HepG2 (cell line): ENCODE data around the gene FBXO8. TPM values are rescaled to one million over a fixed set of nuclear protein-coding genes. Genes with fewer than 3 reads are reported as not detected.

Experiments
- ATAC-seq: fragments of 200-7000 bp; cut with Tn5 transposase; 3 replicates; pipeline ENCODE4 v1.9.1; 2020; ENCODE audit warnings: mild to moderate bottlenecking, moderate library complexity
- BruUV-seq: library from RNA; stranded (reverse); fragments of 400-500 nt; replicated peaks from 2 replicates; lab custom pipeline; 2021; lab: Mats Ljungman, UMichigan
- CTCF ChIA-PET: fragments of 300-600 bp; formaldehyde crosslinking; extraction: SDS; loops from one replicate; lab custom pipeline; 2021; ENCODE audit warnings: low total read pairs, inconsistent platforms, low intra/inter-chr PET ratio; lab: Yijun Ruan, JAX
- POLR2A ChIA-PET: fragments of 350-600 bp; sonication (Branson Sonifier 250); formaldehyde crosslinking; loops from one replicate; lab custom pipeline; 2020; ENCODE audit warnings: antibody characterized with exemption, inconsistent platforms; lab: Yijun Ruan, JAX
- DNase-seq: peaks from one replicate; pipeline ENCODE4 v3.0.0-alpha.2; 2015; ENCODE audit warnings: low spot score
- FAIRE-seq: peaks from 3 replicates; lab custom pipeline; 2011; peaks lifted over from hg19 to GRCh38; lab: Jason Lieb, UNC
- H2AFZ ChIP-seq: one replicate; pipeline ENCODE4 v1.6.1; 2011; ENCODE audit warnings: low read length, inconsistent platforms
- H3K27ac ChIP-seq: fragments of 300-600 bp; 3 replicates; pipeline ENCODE4 v1.8.0; 2011; ENCODE audit warnings: mixed run types, mild to moderate bottlenecking, mixed read lengths, low read length, inconsistent platforms; ENCODE audit not compliant: insufficient read depth; ENCODE audit errors: extremely low read length
- H3K27me3 ChIP-seq, 2 experiments: fragments of 200-600 bp in 1 of 2; 2 replicates in 1 of 2; 3 replicates in 1 of 2; pipeline versions ENCODE4 v1.6.0 to v1.8.0; 2011; ENCODE audit warnings: low read length in 2 of 2, mild to moderate bottlenecking in 2 of 2, moderate library complexity in 2 of 2, inconsistent platforms in 1 of 2; ENCODE audit not compliant: insufficient read depth in 2 of 2, control insufficient read depth in 1 of 2
- H3K36me3 ChIP-seq, 2 experiments: fragments of 200-600 bp in 1 of 2; replicated peaks in 1 of 2; 2 replicates in 1 of 2; 3 replicates in 1 of 2; pipeline versions ENCODE4 v1.5.1 to v1.8.0; 2011; ENCODE audit warnings: low read length in 2 of 2, inconsistent platforms in 1 of 2; ENCODE audit not compliant: insufficient read depth in 2 of 2, control insufficient read depth in 1 of 2
- H3K4me1 ChIP-seq: 2 replicates; pipeline ENCODE4 v1.5.1; 2012; ENCODE audit warnings: low read length, inconsistent platforms; ENCODE audit not compliant: insufficient read depth
- H3K4me2 ChIP-seq: 2 replicates; pipeline ENCODE4 v1.6.0; 2011; ENCODE audit warnings: low read depth, low read length, inconsistent platforms
- H3K4me3 ChIP-seq, 3 experiments: fragments of 200-600 bp in 1 of 3; sonication (generic), shearing (Covaris generic) in 1 of 3; replicated peaks in 1 of 3; 2 replicates each; pipeline ENCODE4 v1.5.1; 2011 to 2016; ENCODE audit warnings: low read length in 3 of 3, inconsistent platforms in 2 of 3, low read depth in 2 of 3, mild to moderate bottlenecking in 2 of 3, control low read depth in 1 of 3, mixed read lengths in 1 of 3; ENCODE audit not compliant: insufficient read depth in 1 of 3
- H3K79me2 ChIP-seq: one replicate; pipeline ENCODE4 v1.6.1; 2011; ENCODE audit warnings: low read length, inconsistent platforms; ENCODE audit not compliant: insufficient read depth
- H3K9ac ChIP-seq: 2 replicates; pipeline ENCODE4 v1.6.0; 2011; ENCODE audit warnings: mild to moderate bottlenecking, low read depth, low read length, inconsistent platforms; ENCODE audit not compliant: insufficient read depth
- H3K9me3 ChIP-seq: 2 replicates; pipeline ENCODE4 v1.5.1; 2012; ENCODE audit warnings: mild to moderate bottlenecking, low read length
- H4K20me1 ChIP-seq: 2 replicates; pipeline ENCODE4 v1.6.0; 2011; ENCODE audit warnings: inconsistent platforms, mild to moderate bottlenecking, low read length, moderate library complexity; ENCODE audit not compliant: insufficient read depth
- JDP2 ChIP-seq: sonication (generic); formaldehyde crosslinking; IDR thresholded peaks from 2 replicates; pipeline ENCODE4 v1.8.1; 2022; ENCODE audit warnings: missing genetic modification reagents, borderline replicate concordance
- MAFF ChIP-seq: IDR thresholded peaks from 2 replicates; pipeline ENCODE4 v1.6.1; 2011; ENCODE audit warnings: low read depth, low read length, improper control_type of control experiment
- MAFK ChIP-seq, 2 experiments: IDR thresholded peaks in 1 of 2; conservative IDR thresholded peaks in 1 of 2; 2 replicates each; pipeline ENCODE4 v1.6.1; 2011; ENCODE audit warnings: improper control_type of control experiment in 2 of 2, low read length in 2 of 2
- PAF1 ChIP-seq: IDR thresholded peaks from 2 replicates; pipeline ENCODE4 v1.6.1; 2016; ENCODE audit warnings: missing genetic modification reagents, missing compliant biosample characterization
- RNF219 ChIP-seq: sonication (generic); formaldehyde crosslinking; IDR thresholded peaks from 2 replicates; pipeline ENCODE4 v1.5.0; 2020; ENCODE audit warnings: mild to moderate bottlenecking, missing genetic modification reagents
- SMARCC2 ChIP-seq: fragments of 450-650 bp; IDR thresholded peaks from 2 replicates; pipeline ENCODE4 v1.6.1; 2017; ENCODE audit warnings: antibody characterized with exemption, mild to moderate bottlenecking
- ZBTB14 ChIP-seq: sonication (generic); formaldehyde crosslinking; IDR thresholded peaks from 2 replicates; pipeline ENCODE4 v1.4.0; 2020; ENCODE audit warnings: missing genetic modification reagents
- ZMYM2 ChIP-seq: sonication (generic); formaldehyde crosslinking; IDR thresholded peaks from 2 replicates; pipeline ENCODE4 v1.8.0; 2022; ENCODE audit warnings: mild to moderate bottlenecking, missing genetic modification reagents
- ZNF496 ChIP-seq: sonication (generic); formaldehyde crosslinking; IDR thresholded peaks from 2 replicates; pipeline ENCODE4 v1.8.1; 2023; ENCODE audit warnings: mild to moderate bottlenecking, moderate library complexity, missing genetic modification reagents; ENCODE audit not compliant: insufficient replicate concordance
- ZNF558 ChIP-seq: sonication (generic); formaldehyde crosslinking; IDR thresholded peaks from 2 replicates; pipeline ENCODE4 v1.9.0; 2022; ENCODE audit warnings: mild to moderate bottlenecking, missing genetic modification reagents, borderline replicate concordance
- ZNF710 ChIP-seq: sonication (generic); formaldehyde crosslinking; IDR thresholded peaks from 2 replicates; pipeline ENCODE4 v1.5.0; 2020; ENCODE audit warnings: mild to moderate bottlenecking, missing genetic modification reagents, borderline replicate concordance
- ZNF761 ChIP-seq: sonication (generic); formaldehyde crosslinking; conservative IDR thresholded peaks from 2 replicates; pipeline ENCODE4 v1.4.0; 2020; ENCODE audit warnings: mild to moderate bottlenecking, missing genetic modification reagents
- WGBS: methylation state at CpG from one replicate; pipeline ENCODE4 v1.1.6; 2017; ENCODE audit warnings: low lambda C conversion rate; 5-methylcytosine and 5-hydroxymethylcytosine counted together
- in situ Hi-C: cut with HindIII; loops from 2 replicates; pipeline ENCODE4 v1.10.0; 2017; ENCODE audit warnings: low pct_unique_long_range_greater_than_20kb; ENCODE audit not compliant: extremely low pct_ligation_motif_present
- intact Hi-C: fragments of 100-400 bp; cut with micrococcal nuclease; formaldehyde crosslinking; loops from one replicate; pipeline ENCODE4 v1.10.0; 2022; ENCODE audit not compliant: unreplicated experiment
- polyA plus RNA-seq, 8 experiments: library from polyadenylated mRNA; depleted of rRNA in 3 of 8; stranded (reverse) in 7 of 8; unstranded in 1 of 8; fragments of >200 nt; fragmentation: Illumina TruSeq in 4 of 8; extraction: Trizol in 4 of 8; gene quantifications; 2 replicates each; pipeline versions ENCODE4 v1.2.1 to v1.2.3, GENCODE V29; 2011 to 2016; ENCODE audit warnings: low read depth in 4 of 8, missing spikeins in 1 of 8, mixed read lengths in 1 of 8; ENCODE audit not compliant: insufficient read depth in 1 of 8
- total RNA-seq, 5 experiments: library from RNA; depleted of rRNA; stranded (reverse); fragments of >200 nt; fragmentation: Illumina TruSeq; extraction: Trizol; gene quantifications; 2 replicates each; pipeline ENCODE4 v1.2.3, GENCODE V29; 2016; ENCODE audit warnings: low read depth in 1 of 5

FBXO8 gene
- total and polyA plus RNA-seq, 2 of the 13 experiments (the other 11 are each of a cell fraction or from before 2014, with no cell fraction given) = 11.7 to 15.2 TPM

DNA sequence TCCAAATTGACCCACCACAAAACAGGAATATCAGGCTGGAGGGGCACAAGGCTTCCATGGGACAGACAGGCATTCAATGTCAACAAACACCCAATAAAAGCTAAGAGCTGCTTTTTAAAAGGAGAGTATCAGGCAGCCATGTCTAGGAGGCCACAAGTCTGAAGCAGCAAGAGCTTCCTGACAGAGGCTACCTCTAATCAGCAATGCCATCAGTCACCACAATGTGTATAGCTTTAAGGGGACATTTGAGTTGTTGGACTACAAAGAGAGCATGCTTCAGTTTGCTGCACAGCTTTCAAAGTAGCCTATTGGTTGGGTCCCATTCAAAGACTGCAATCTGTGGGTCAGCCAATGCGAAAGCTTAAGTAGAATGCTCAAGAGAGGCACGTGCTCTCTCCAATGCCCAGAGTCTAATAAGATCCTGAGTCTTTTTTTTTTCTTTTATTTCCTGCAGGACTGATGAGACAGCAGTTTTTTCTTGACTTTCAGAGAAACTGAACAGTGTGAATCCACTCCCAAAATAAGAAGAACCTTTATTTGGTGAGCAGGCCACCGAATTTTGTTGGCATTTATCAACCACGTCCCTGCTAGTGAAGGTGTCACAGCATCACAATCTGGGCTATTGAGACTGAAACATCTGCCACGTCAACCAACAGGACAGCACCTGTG, 92.5 kb downstream of the FBXO8 start:
- FAIRE-seq (no peak), ATAC-seq (no peak), DNase-seq (no peak)
- Histone ChIP-seq H3K79me2 (no peaks in the 10 kb centered on the region), H4K20me1 (no peaks in the 10 kb centered on the region; the same call in 1 of the 2 replicates), H3K27ac (no peak overlapping the region), H3K4me1 (no peaks in the 10 kb centered on the region), H3K36me3 (no peaks in the 10 kb centered on the region), H3K4me2 (no peak overlapping the region), H2AFZ (no peak overlapping the region), H3K27me3 (no peaks in the 10 kb centered on the region), H3K9me3 (no peaks in the 10 kb centered on the region), H3K9ac (no peak overlapping the region), H3K4me3 (no peak overlapping the region)
- CTCF ChIA-PET = no interaction called here
- no TSS peak for BruUV-seq
- in situ Hi-C loops (no loop called here), intact Hi-C loops (no loop called here)
- 4% methylated on average over 5 of the region's 5 CpGs for WGBS
- TF ChIP-seq MAFF (peak; percentile 17; the same call in 1 of the 2 replicates), ZMYM2 (CRISPR knock-in tag) (no peak), MAFK (conservative IDR thresholded peaks at IDR 0.05 in 1 of 2, IDR thresholded peaks at IDR 0.05 in 1 of 2; ENCODE audit: low read length in 2 of 2) (peak in 1 of 2 experiments; percentile 54; a peak in 2 of 4 replicates), PAF1 (CRISPR knock-in tag) (no peak)
- POLR2A ChIA-PET = no interaction called here

- Histone ChIP-seq H3K9ac (no peak overlapping the region), H2AFZ (no peak overlapping the region), H4K20me1 (no peaks in the 10 kb centered on the region; the same call in 1 of the 2 replicates), H3K27me3 (no peaks in the 10 kb centered on the region), H3K36me3 (no peaks in the 10 kb centered on the region), H3K4me2 (no peak overlapping the region), H3K27ac (no peak overlapping the region), H3K9me3 (no peaks in the 10 kb centered on the region), H3K4me3 (no peak overlapping the region), H3K79me2 (no peaks in the 10 kb centered on the region), H3K4me1 (no peaks in the 10 kb centered on the region)
- WGBS = 7% methylated on average over 5 of the region's 5 CpGs
- FAIRE-seq (no peak), ATAC-seq (no peak), DNase-seq (no peak)
- intact Hi-C loops = no loop called here
- ChIA-PET CTCF (no interaction called here), POLR2A (no interaction called here)
- no TSS peak for BruUV-seq
- in situ Hi-C loops = no loop called here
- TF ChIP-seq ZNF558 (CRISPR knock-in tag) (no peak), JDP2 (CRISPR knock-in tag) (no peak), ZNF496 (no peak), RNF219 (no peak), ZNF710 (CRISPR knock-in tag) (no peak), SMARCC2 (no peak), ZBTB14 (no peak), ZNF761 (CRISPR knock-in tag) (no peak)
Observed at GRCh38 chr4:174189392-174190015, 94.0 kb downstream of the FBXO8 start.
